Thymus (tissue), 11 donors: ENCODE measurements around the gene CYSLTR1. TPM values are rescaled to one million over a fixed set of nuclear protein-coding genes. Genes with fewer than 3 reads are reported as not detected.

Experiments
- DNase-seq, 9 donors: peaks; one replicate each; pipeline ENCODE4 v3.0.0-alpha.2; 2013; ENCODE audit warnings: low spot score in 9 of 9, low read depth in 6 of 9, missing footprints in 1 of 9
- H3K27ac ChIP-seq, 2 donors: one replicate each; pipeline ENCODE4 v1.5.1; 2013; ENCODE audit warnings: control low read depth in 1 of 2, low read depth in 1 of 2, low read length in 1 of 2, mild to moderate bottlenecking in 1 of 2, moderate library complexity in 1 of 2
- H3K27me3 ChIP-seq, 2 donors: one replicate each; pipeline ENCODE4 v1.5.1; 2013; ENCODE audit warnings: low read length in 1 of 2; ENCODE audit not compliant: control insufficient read depth in 2 of 2, insufficient read depth in 1 of 2
- H3K36me3 ChIP-seq, 2 donors: one replicate each; pipeline ENCODE4 v1.5.1; 2013; ENCODE audit warnings: low read length in 1 of 2, mild to moderate bottlenecking in 1 of 2, moderate library complexity in 1 of 2; ENCODE audit not compliant: control insufficient read depth in 2 of 2, insufficient read depth in 2 of 2
- H3K4me1 ChIP-seq, 2 donors: one replicate each; pipeline ENCODE4 v1.5.1; 2013; ENCODE audit warnings: low read length in 2 of 2; ENCODE audit not compliant: control insufficient read depth in 2 of 2, insufficient read depth in 2 of 2
- H3K4me3 ChIP-seq, 2 donors: one replicate each; pipeline ENCODE4 v1.5.1; 2013; ENCODE audit warnings: low read length in 2 of 2, control low read depth in 1 of 2, mild to moderate bottlenecking in 1 of 2
- H3K9me3 ChIP-seq, 2 donors: one replicate each; pipeline ENCODE4 v1.5.1; 2013; ENCODE audit warnings: low read length in 1 of 2, mild to moderate bottlenecking in 1 of 2; ENCODE audit not compliant: control insufficient read depth in 2 of 2, insufficient read depth in 1 of 2
- WGBS: extraction: QIAGEN DNeasy Blood & Tissue Kit; methylation state at CpG from one replicate; pipeline ENCODE4 v1.1.7; 2013; 5-methylcytosine and 5-hydroxymethylcytosine counted together
- polyA plus RNA-seq: library from polyadenylated mRNA; stranded (reverse); fragments of 200-250 nt; gene quantifications from one replicate; pipeline ENCODE4 v1.2.3, GENCODE V29; 2013
- total RNA-seq: library from RNA; stranded (reverse); fragments of 120-200 nt; gene quantifications from one replicate; pipeline ENCODE4 v1.2.4, GENCODE V29; 2013
- donor health status: healthy.

CYSLTR1 gene
- total and polyA plus RNA-seq, 2 donors: 4.7 to 5.7 TPM

GRCh38 chrX:78330068-78330467 lies 2.7 kb upstream of the CYSLTR1 start:
- Histone ChIP-seq H3K4me1 (peaks cover 0 to 2% of the 10 kb centered on the region in 2 donors), H3K27ac (no peak overlapping the region)
- 93% methylated on average over 2 of the region's 2 CpGs for WGBS

DNA sequence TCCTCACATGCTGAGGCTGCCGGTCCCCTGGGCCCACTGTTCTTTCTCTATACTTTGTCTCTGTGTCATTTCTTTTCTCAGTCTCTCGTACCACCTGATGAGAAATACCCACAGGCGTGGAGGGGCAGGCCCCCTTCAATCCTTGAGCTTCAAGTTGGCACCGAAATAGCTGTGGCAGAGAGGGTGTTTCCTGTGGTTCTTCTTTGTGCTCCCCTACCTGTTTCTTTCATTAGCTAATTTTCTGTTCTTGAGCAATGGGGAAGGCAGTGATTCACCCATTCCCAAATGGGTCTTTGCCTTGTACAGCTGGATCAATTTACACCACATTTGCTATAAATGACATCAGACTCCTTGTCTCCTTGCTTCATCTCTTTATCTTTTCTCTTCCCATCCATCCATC lies 2.1 kb upstream of the CYSLTR1 start:
- peaks cover 0 to 2% of the 10 kb centered on the region in 2 donors for H3K4me1 ChIP-seq
- H3K36me3 ChIP-seq: no peaks in the 10 kb centered on the region
- H3K27me3 ChIP-seq: no peaks in the 10 kb centered on the region
- no peak overlapping the region for H3K4me3 ChIP-seq
- H3K27ac ChIP-seq: no peak overlapping the region
- no peaks in the 10 kb centered on the region for H3K9me3 ChIP-seq
- 24% methylated on average over 4 of the region's 4 CpGs for WGBS
- peak in 1 of 9 donors; percentile 20 for DNase-seq

More at GRCh38 chrX:78330068-78330467, 2.7 kb upstream of the CYSLTR1 start:
- Histone ChIP-seq H3K9me3 (no peaks in the 10 kb centered on the region), H3K4me3 (no peak overlapping the region), H3K27me3 (no peaks in the 10 kb centered on the region), H3K36me3 (no peaks in the 10 kb centered on the region)
- DNase-seq: no peak

DNA sequence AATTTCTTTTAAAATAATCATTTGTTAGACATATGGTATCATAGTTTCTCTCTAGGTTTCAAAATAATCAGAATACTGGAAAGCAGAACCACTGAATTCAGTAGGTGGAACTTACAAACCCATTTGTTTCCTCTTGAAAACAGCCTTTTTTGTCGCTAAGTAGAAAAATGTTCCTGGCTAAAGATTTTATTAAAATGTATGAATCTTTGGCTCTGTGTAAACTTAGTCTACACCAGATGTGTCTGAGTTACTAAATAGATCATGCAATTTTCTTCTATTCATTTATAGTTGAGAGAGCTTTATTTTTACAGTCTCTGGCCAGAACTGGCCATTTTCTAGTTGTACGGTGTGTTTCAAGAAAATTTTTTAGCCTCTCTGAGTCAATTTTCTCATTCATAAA lies 1.0 kb downstream of the CYSLTR1 start:
- WGBS: 19% methylated on average over 2 of the region's 2 CpGs
- no peak overlapping the region for H3K4me3 ChIP-seq
- no peaks in the 10 kb centered on the region for H3K9me3 ChIP-seq

DNA sequence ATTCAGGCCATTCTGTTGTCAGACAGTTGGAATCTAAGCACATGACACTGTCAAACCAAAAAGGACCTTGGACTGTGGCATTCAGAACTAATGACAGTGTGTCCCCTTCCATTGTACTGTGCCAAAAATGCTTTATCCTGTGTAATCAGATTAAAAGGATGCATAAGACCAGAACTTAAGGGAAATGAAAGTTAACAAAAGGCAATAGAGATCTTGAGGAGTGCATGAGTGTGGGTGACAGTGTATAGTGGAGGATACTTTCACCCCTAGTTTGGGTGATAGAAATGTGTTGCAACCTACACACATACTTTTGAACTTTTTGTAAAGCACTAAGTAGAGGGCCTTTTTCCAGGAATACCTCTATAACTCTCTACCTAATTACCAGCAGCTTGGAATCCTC lies 4.5 kb downstream of the CYSLTR1 start:
- Histone ChIP-seq H3K9me3 (no peaks in the 10 kb centered on the region), H3K36me3 (no peaks in the 10 kb centered on the region), H3K4me1 (no peaks in the 10 kb centered on the region), H3K4me3 (no peak overlapping the region), H3K27ac (no peak overlapping the region), H3K27me3 (no peaks in the 10 kb centered on the region)
- peak in 1 of 9 donors; percentile 12 for DNase-seq

More for the DNA sequence above, 1.0 kb downstream of the CYSLTR1 start:
- Histone ChIP-seq H3K27me3 (no peaks in the 10 kb centered on the region), H3K27ac (no peak overlapping the region), H3K36me3 (no peaks in the 10 kb centered on the region), H3K4me1 (no peaks in the 10 kb centered on the region)
- no peak for DNase-seq

GRCh38 chrX:78321809-78322208 lies 5.6 kb downstream of the CYSLTR1 start:
- WGBS: 7% methylated on average over 2 of the region's 2 CpGs
- Histone ChIP-seq H3K4me3 (no peak overlapping the region), H3K36me3 (no peaks in the 10 kb centered on the region), H3K27me3 (no peaks in the 10 kb centered on the region), H3K9me3 (no peaks in the 10 kb centered on the region), H3K4me1 (no peaks in the 10 kb centered on the region), H3K27ac (peak overlapping the region in 1 of 2 donors; percentile 32)
- DNase-seq: peak in 5 of 9 donors; percentile 26 to 65 (median 35)

GRCh38 chrX:78316265-78316664 lies 11.1 kb downstream of the CYSLTR1 start:
- 95% methylated on average over 2 of the region's 2 CpGs for WGBS
- H3K9me3 ChIP-seq: no peaks in the 10 kb centered on the region
- no peak overlapping the region for H3K27ac ChIP-seq
- DNase-seq: no peak
- H3K36me3 ChIP-seq: no peaks in the 10 kb centered on the region
- no peaks in the 10 kb centered on the region for H3K4me1 ChIP-seq
- H3K27me3 ChIP-seq: no peaks in the 10 kb centered on the region
- H3K4me3 ChIP-seq: no peak overlapping the region

- Histone ChIP-seq H3K4me1 (no peaks in the 10 kb centered on the region), H3K27ac (no peak overlapping the region), H3K9me3 (no peaks in the 10 kb centered on the region), H3K36me3 (no peaks in the 10 kb centered on the region), H3K27me3 (no peaks in the 10 kb centered on the region), H3K4me3 (no peak overlapping the region)
- 98% methylated on average over 2 of the region's 2 CpGs for WGBS
- DNase-seq: no peak
These were observed 11.7 kb downstream of the CYSLTR1 start for GRCh38 chrX:78315745-78316144.

- Histone ChIP-seq H3K27me3 (no peaks in the 10 kb centered on the region), H3K36me3 (no peaks in the 10 kb centered on the region), H3K4me3 (no peak overlapping the region), H3K9me3 (no peaks in the 10 kb centered on the region), H3K27ac (no peak overlapping the region), H3K4me1 (no peaks in the 10 kb centered on the region)
- no peak for DNase-seq
- WGBS: 65% methylated on average over 2 of the region's 2 CpGs
These were observed 12.8 kb downstream of the CYSLTR1 start for GRCh38 chrX:78314561-78314960.

- Histone ChIP-seq H3K36me3 (no peaks in the 10 kb centered on the region), H3K4me3 (no peak overlapping the region), H3K4me1 (no peaks in the 10 kb centered on the region), H3K9me3 (no peaks in the 10 kb centered on the region), H3K27me3 (no peaks in the 10 kb centered on the region), H3K27ac (no peak overlapping the region)
- no peak for DNase-seq
- 94% methylated on average over 3 of the region's 3 CpGs for WGBS
These were observed 13.9 kb downstream of the CYSLTR1 start for GRCh38 chrX:78313526-78313925.

DNA sequence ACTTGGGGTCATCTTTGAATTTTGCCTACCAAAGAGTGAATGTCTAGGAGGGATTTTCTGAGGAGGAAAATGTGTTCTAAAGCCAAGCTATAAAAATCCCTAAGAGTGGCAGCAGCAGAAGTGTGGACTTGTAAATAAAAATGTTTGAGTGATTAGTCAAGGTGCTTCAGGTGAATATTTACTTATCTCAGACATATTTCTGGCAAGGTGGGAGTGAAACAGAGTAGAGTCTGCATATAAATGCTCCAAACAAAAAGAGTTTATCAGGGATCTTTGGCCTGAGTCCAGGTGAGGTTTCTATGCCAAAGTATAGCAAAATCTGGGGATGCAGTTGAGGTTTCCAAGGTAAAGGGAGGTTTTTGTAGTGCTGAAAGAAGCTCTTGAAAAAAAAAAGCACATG lies 19.7 kb downstream of the CYSLTR1 start:
- Histone ChIP-seq H3K27me3 (no peaks in the 10 kb centered on the region), H3K27ac (no peak overlapping the region), H3K4me3 (no peak overlapping the region), H3K36me3 (no peaks in the 10 kb centered on the region), H3K9me3 (no peaks in the 10 kb centered on the region), H3K4me1 (no peaks in the 10 kb centered on the region)
- DNase-seq: no peak
